ENCODE results near the gene ZFYVE19. TPM values are rescaled to one million over a fixed set of nuclear protein-coding genes. Genes with fewer than 3 reads are reported as not detected.
A peak's percentile ranks its signal among the peaks of the same experiment; 100 is the strongest.

ZFYVE19 gene
- total RNA-seq, 4 donors from 2014 or later = 61.2 to 91.6 (median 69.9) TPM

GRCh38 chr15:40845036-40845435 is 38.1 kb downstream of the ZFYVE19 start:
- no peak for DNase-seq
- in situ Hi-C loops (cut with MboI; ENCODE audit: low pct_ligation_motif_present in 1 of 4, low pct_unique_long_range_greater_than_20kb in 1 of 4, low sequenced_read_pairs in 3 of 4) (no loop called here), intact Hi-C loops (cut with DNase I; ENCODE audit: low total_unique reads) (no loop called here)
- H3K9me3 ChIP-seq = no peaks in the 10 kb centered on the region
- no peaks in the 10 kb centered on the region for H3K36me3 ChIP-seq
- TF ChIP-seq POLR2AphosphoS5 (IDR thresholded peaks at IDR 0.05) = no peak
- no peak for TF ChIP-seq EP300 (IDR thresholded peaks at IDR 0.05; ENCODE audit: low read depth)
- TF ChIP-seq CTCF (IDR thresholded peaks at IDR 0.05) = no peak
- TF ChIP-seq POLR2A (IDR thresholded peaks at IDR 0.05) = no peak
- peak overlapping the region; percentile 85 to 94 (median 92) for H3K27ac ChIP-seq
- peaks cover 0 to 51% (median 21%) of the 10 kb centered on the region in 4 donors for H3K4me1 ChIP-seq
- peak overlapping the region; percentile 46 to 73 (median 64) for H3K4me3 ChIP-seq
- peaks cover 9% of the 10 kb centered on the region for H3K27me3 ChIP-seq
- WGBS, 2 donors (ENCODE audit: low coverage in 1 of 2) = 29 to 33% methylated on average over 6 to 11 of the region's 12 CpGs

GRCh38 chr15:40845511-40846284 is 38.8 kb downstream of the ZFYVE19 start:
- Histone ChIP-seq H3K27me3 (peaks cover 9% of the 10 kb centered on the region), H3K4me1 (peaks cover 0 to 57% (median 27%) of the 10 kb centered on the region in 4 donors), H3K4me3 (peak overlapping the region in 3 of 4 donors; percentile 60 to 73 (median 69)), H3K27ac (peak overlapping the region; percentile 85 to 94 (median 92)), H3K9me3 (no peaks in the 10 kb centered on the region), H3K36me3 (no peaks in the 10 kb centered on the region)
- TF ChIP-seq POLR2A (IDR thresholded peaks at IDR 0.05) (peak; percentile 93), POLR2AphosphoS5 (IDR thresholded peaks at IDR 0.05) (peak; percentile 68 to 92 (median 86)), CTCF (IDR thresholded peaks at IDR 0.05) (no peak), EP300 (IDR thresholded peaks at IDR 0.05; ENCODE audit: low read depth) (no peak)
- 35% methylated on average over 8 of the region's 8 CpGs; no CpG with 5 or more reads in 1 of the 2 donors for WGBS, 2 donors (ENCODE audit: low coverage in 1 of 2)
- intact Hi-C loops (cut with DNase I; ENCODE audit: low total_unique reads) = no loop called here
- DNase-seq = peak; percentile 87
- in situ Hi-C loops (cut with MboI; ENCODE audit: low pct_ligation_motif_present in 1 of 4, low pct_unique_long_range_greater_than_20kb in 1 of 4, low sequenced_read_pairs in 3 of 4) = no loop called here

GRCh38 chr15:40846841-40847222 is 39.9 kb downstream of the ZFYVE19 start:
- H3K9me3 ChIP-seq = no peaks in the 10 kb centered on the region
- in situ Hi-C loops (cut with MboI; ENCODE audit: low pct_ligation_motif_present in 1 of 4, low pct_unique_long_range_greater_than_20kb in 1 of 4, low sequenced_read_pairs in 3 of 4) (no loop called here), intact Hi-C loops (cut with DNase I; ENCODE audit: low total_unique reads) (no loop called here)
- H3K4me3 ChIP-seq = peak overlapping the region in 3 of 4 donors; percentile 18 to 73 (median 69)
- DNase-seq = peak; percentile 42
- no peak for TF ChIP-seq EP300 (IDR thresholded peaks at IDR 0.05; ENCODE audit: low read depth)
- no peak for TF ChIP-seq CTCF (IDR thresholded peaks at IDR 0.05)
- peak in 1 of 3 donors; percentile 49 for TF ChIP-seq POLR2AphosphoS5 (IDR thresholded peaks at IDR 0.05)
- TF ChIP-seq POLR2A (IDR thresholded peaks at IDR 0.05) = no peak
- H3K4me1 ChIP-seq = peaks cover 0 to 68% (median 33%) of the 10 kb centered on the region in 4 donors
- H3K27me3 ChIP-seq = peaks cover 9% of the 10 kb centered on the region
- H3K27ac ChIP-seq = peak overlapping the region; percentile 85 to 94 (median 92)
- H3K36me3 ChIP-seq = no peaks in the 10 kb centered on the region

- WGBS, 2 donors (ENCODE audit: low coverage in 1 of 2) = 42 to 50% methylated on average over 1 to 7 of the region's 7 CpGs
- intact Hi-C loops (cut with DNase I; ENCODE audit: low total_unique reads) (no loop called here), in situ Hi-C loops (cut with MboI; ENCODE audit: low pct_ligation_motif_present in 1 of 4, low pct_unique_long_range_greater_than_20kb in 1 of 4, low sequenced_read_pairs in 3 of 4) (no loop called here)
- TF ChIP-seq POLR2A (IDR thresholded peaks at IDR 0.05) (peak; percentile 81), EP300 (IDR thresholded peaks at IDR 0.05; ENCODE audit: low read depth) (peak; percentile 27), POLR2AphosphoS5 (IDR thresholded peaks at IDR 0.05) (peak; percentile 87 to 92 (median 88)), CTCF (IDR thresholded peaks at IDR 0.05) (peak in 3 of 5 experiments; percentile 12 to 61 (median 40))
- no peaks in the 10 kb centered on the region for H3K36me3 ChIP-seq
- H3K27ac ChIP-seq = peak overlapping the region; percentile 85 to 94 (median 92)
- H3K4me1 ChIP-seq = peaks cover 0 to 73% (median 38%) of the 10 kb centered on the region in 4 donors
- H3K27me3 ChIP-seq = peaks cover 9% of the 10 kb centered on the region
- H3K9me3 ChIP-seq = no peaks in the 10 kb centered on the region
- DNase-seq = peak; percentile 92
- peak overlapping the region in 3 of 4 donors; percentile 18 to 73 (median 69) for H3K4me3 ChIP-seq
These were observed 40.5 kb downstream of the ZFYVE19 start for GRCh38 chr15:40847223-40847961.

Measured in transverse colon (tissue), 4 donors.